OCI-LY1 (cell line): ENCODE results near the gene PRKCE.

Experiments used
- EZH2 ChIP-seq: fragments of 200-600 bp; sonication (generic), shearing (Covaris generic); IDR thresholded peaks from 2 replicates; pipeline ENCODE4 v1.8.0; 2017; ENCODE audit warnings: borderline replicate concordance, mixed run types, mild to moderate bottlenecking, antibody characterized with exemption, low read length, moderate library complexity, mixed read lengths
- TF ChIP-seq, protein P1 (sequence below): fragments of 200-600 bp; sonication (generic), shearing (Covaris generic); IDR thresholded peaks from 2 replicates; pipeline ENCODE4 v1.5.1; 2017; ENCODE audit warnings: mild to moderate bottlenecking, antibody characterized with exemption, low read length, moderate library complexity, mixed read lengths

DNA sequence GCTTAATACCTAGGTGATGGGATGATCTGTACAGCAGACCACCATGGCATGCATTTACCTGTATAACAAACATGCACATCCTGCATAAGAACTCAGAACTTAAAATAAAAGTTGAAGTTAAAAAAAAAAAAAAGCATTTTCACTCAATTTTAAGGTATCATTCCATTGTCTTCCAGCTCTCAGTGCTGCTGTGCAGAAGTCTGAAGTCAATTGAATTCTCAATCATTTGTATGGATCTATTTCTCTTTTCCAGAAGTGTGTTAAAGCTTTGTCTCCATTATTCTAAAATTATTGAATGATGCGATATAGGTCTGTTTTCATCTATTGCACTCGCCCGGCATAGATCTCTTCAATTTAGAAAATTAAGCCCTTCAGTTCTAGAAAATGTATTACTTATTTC lies 443.2 kb downstream of the PRKCE start:
- TF ChIP-seq, protein P1, sequence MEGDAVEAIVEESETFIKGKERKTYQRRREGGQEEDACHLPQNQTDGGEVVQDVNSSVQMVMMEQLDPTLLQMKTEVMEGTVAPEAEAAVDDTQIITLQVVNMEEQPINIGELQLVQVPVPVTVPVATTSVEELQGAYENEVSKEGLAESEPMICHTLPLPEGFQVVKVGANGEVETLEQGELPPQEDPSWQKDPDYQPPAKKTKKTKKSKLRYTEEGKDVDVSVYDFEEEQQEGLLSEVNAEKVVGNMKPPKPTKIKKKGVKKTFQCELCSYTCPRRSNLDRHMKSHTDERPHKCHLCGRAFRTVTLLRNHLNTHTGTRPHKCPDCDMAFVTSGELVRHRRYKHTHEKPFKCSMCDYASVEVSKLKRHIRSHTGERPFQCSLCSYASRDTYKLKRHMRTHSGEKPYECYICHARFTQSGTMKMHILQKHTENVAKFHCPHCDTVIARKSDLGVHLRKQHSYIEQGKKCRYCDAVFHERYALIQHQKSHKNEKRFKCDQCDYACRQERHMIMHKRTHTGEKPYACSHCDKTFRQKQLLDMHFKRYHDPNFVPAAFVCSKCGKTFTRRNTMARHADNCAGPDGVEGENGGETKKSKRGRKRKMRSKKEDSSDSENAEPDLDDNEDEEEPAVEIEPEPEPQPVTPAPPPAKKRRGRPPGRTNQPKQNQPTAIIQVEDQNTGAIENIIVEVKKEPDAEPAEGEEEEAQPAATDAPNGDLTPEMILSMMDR = no peak
- TF ChIP-seq EZH2 = no peak
